HEK293 (cell line): ENCODE results near the gene LY6G5C.
A peak's percentile ranks its signal among the peaks of the same experiment; 100 is the strongest.

ENCODE experiments used
- CTCF ChIA-PET: fragments of 350-600 bp; formaldehyde crosslinking; extraction: SDS; loops from one replicate; lab custom pipeline; 2021; ENCODE audit warnings: antibody characterized with exemption; lab: Yijun Ruan, JAX
- POLR2A ChIA-PET: fragments of 300-600 bp; formaldehyde crosslinking; extraction: SDS; loops from one replicate; lab custom pipeline; 2020; ENCODE audit warnings: antibody characterized with exemption, inconsistent platforms; lab: Yijun Ruan, JAX
- H3K27ac ChIP-seq: fragments of 200-500 bp; sonication (Bioruptor generic); 2 replicates; pipeline ENCODE4 v1.5.1; 2014; ENCODE audit warnings: low read depth, low read length, control low read depth, inconsistent platforms; ENCODE audit errors: extremely low read depth
- H3K36me3 ChIP-seq, 2 experiments: fragments of 200-500 bp in 1 of 2; sonication (Bioruptor generic) in 1 of 2; 1 replicate in 1 of 2; 2 replicates in 1 of 2; pipeline ENCODE4 v1.5.1; 2014 to 2017; ENCODE audit warnings: inconsistent platforms in 2 of 2, low read length in 2 of 2; ENCODE audit not compliant: control insufficient read depth in 2 of 2, insufficient read depth in 1 of 2
- H3K4me1 ChIP-seq: fragments of 200-500 bp; sonication (Bioruptor generic); 2 replicates; pipeline ENCODE4 v1.5.1; 2014; ENCODE audit warnings: mild to moderate bottlenecking, low read length, inconsistent platforms; ENCODE audit not compliant: control insufficient read depth, insufficient read depth
- H3K4me3 ChIP-seq: 2 replicates; pipeline ENCODE4 v1.5.1; 2011; ENCODE audit warnings: low read depth, mild to moderate bottlenecking, control low read depth, low read length, moderate library complexity
- H3K9me3 ChIP-seq: fragments of 200-500 bp; sonication (Bioruptor generic); 2 replicates; pipeline ENCODE4 v1.5.1; 2014; ENCODE audit warnings: low read depth, low read length, inconsistent platforms; ENCODE audit not compliant: control insufficient read depth, insufficient read depth
- BCL11A ChIP-seq: fragments of 450-650 bp; formaldehyde crosslinking; IDR thresholded peaks from 2 replicates; pipeline ENCODE4 v1.5.1; 2016; ENCODE audit warnings: low read depth, missing biosample characterization, missing genetic modification characterization
- BCL11B ChIP-seq: fragments of 450-650 bp; formaldehyde crosslinking; IDR thresholded peaks from 2 replicates; pipeline ENCODE4 v1.5.1; 2016; ENCODE audit warnings: low read depth, missing biosample characterization, missing genetic modification characterization
- HOXA7 ChIP-seq: sonication (generic); formaldehyde crosslinking; IDR thresholded peaks from 2 replicates; pipeline ENCODE4 v1.8.1; 2022; ENCODE audit warnings: missing genetic modification reagents, borderline replicate concordance
- IKZF3 ChIP-seq: fragments of 450-650 bp; IDR thresholded peaks from 2 replicates; pipeline ENCODE4 v1.5.0; 2018; ENCODE audit warnings: missing biosample characterization, mild to moderate bottlenecking, missing genetic modification characterization, moderate library complexity
- KLF1 ChIP-seq: fragments of 450-650 bp; formaldehyde crosslinking; IDR thresholded peaks from 2 replicates; pipeline ENCODE4 v1.5.1; 2016; ENCODE audit warnings: missing biosample characterization, missing genetic modification characterization
- PRDM4 ChIP-seq: fragments of 450-650 bp; formaldehyde crosslinking; IDR thresholded peaks from 2 replicates; pipeline ENCODE4 v1.5.1; 2017; ENCODE audit warnings: missing biosample characterization, missing genetic modification characterization
- ZIC2 ChIP-seq: fragments of 450-650 bp; formaldehyde crosslinking; IDR thresholded peaks from 2 replicates; pipeline ENCODE4 v1.5.1; 2016; ENCODE audit warnings: missing biosample characterization, missing genetic modification characterization
- ZNF138 ChIP-seq: fragments of 450-650 bp; formaldehyde crosslinking; IDR thresholded peaks from 2 replicates; pipeline ENCODE4 v1.5.1; 2016; ENCODE audit warnings: missing biosample characterization, missing genetic modification characterization, borderline replicate concordance
- ZNF214 ChIP-seq: fragments of 450-650 bp; formaldehyde crosslinking; IDR thresholded peaks from 2 replicates; pipeline ENCODE4 v1.5.1; 2017; ENCODE audit warnings: missing biosample characterization, mild to moderate bottlenecking, missing genetic modification characterization, borderline replicate concordance
- ZNF266 ChIP-seq: fragments of 450-650 bp; formaldehyde crosslinking; IDR thresholded peaks from 2 replicates; pipeline ENCODE4 v1.5.1; 2016; ENCODE audit warnings: missing biosample characterization, missing genetic modification characterization, low read depth
- ZNF600 ChIP-seq: fragments of 450-650 bp; formaldehyde crosslinking; IDR thresholded peaks from 2 replicates; pipeline ENCODE4 v1.5.1; 2016; ENCODE audit warnings: missing biosample characterization, missing genetic modification characterization
- ZNF654 ChIP-seq: fragments of 450-650 bp; formaldehyde crosslinking; IDR thresholded peaks from 2 replicates; pipeline ENCODE4 v1.5.1; 2016; ENCODE audit warnings: low read depth, missing biosample characterization, missing genetic modification characterization
- ZNF785 ChIP-seq: fragments of 450-650 bp; formaldehyde crosslinking; IDR thresholded peaks from 2 replicates; pipeline ENCODE4 v1.5.1; 2016; ENCODE audit warnings: missing biosample characterization, missing genetic modification characterization
- TF ChIP-seq, protein P1 (sequence below): fragments of 450-650 bp; formaldehyde crosslinking; IDR thresholded peaks from 2 replicates; pipeline ENCODE4 v1.5.1; 2016; ENCODE audit warnings: missing biosample characterization, missing genetic modification characterization
- TF ChIP-seq, protein P2 (sequence below): fragments of 450-650 bp; formaldehyde crosslinking; IDR thresholded peaks from 2 replicates; pipeline ENCODE4 v1.5.1; 2016; ENCODE audit warnings: missing biosample characterization, missing genetic modification characterization, low read depth
- TF ChIP-seq, protein P3 (sequence below): fragments of 450-650 bp; formaldehyde crosslinking; IDR thresholded peaks from 2 replicates; pipeline ENCODE4 v1.5.1; 2016; ENCODE audit warnings: missing biosample characterization, missing genetic modification characterization

LY6G5C gene

DNA sequence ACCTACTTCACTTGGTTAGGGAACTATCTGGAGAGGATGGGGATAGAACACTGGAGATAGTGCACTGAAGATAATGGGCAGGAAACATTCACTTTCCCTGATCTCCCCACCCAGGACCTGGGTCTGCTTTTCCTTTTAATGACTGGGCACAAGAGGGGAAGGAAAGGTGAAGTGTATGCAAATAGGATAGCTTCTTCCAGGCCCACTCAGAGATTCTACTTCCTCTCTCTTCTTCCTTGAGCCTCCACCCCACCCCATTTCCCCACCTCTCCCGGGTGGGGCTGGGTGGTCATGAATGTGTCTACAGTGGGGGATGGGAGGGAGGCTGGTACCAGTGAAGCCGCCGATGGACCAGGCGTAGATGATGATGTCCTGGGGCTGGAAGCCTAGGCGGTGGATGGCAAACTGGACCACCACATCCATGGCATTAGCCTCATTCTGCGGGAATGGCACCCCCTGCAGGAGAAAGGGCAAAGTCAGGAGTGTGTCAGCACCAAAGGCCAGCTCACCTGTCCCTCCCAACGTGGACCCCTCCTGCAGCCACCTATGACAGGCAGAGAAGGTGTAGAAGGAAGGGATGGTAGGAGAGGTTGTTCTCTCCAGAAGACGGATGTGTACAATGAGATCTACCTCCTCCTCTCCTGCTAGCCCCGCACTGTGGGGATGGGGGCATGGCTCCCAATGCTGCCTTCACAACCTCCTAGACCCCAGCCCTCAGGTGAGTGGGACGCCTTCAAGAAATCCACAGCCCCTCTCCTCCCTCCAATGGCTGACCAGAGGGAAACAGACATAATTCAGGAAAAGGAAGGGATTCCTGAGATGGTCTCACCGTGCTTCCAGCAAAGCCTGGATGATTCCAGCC, 8.6 kb upstream of the LY6G5C start:
- Histone ChIP-seq H3K4me3 (no peak overlapping the region), H3K4me1 (no peaks in the 10 kb centered on the region), H3K9me3 (no peaks in the 10 kb centered on the region), H3K36me3 (peaks cover 0 to 74% of the 10 kb centered on the region in 2 experiments; a peak in 2 of 3 replicates), H3K27ac (no peak overlapping the region)
- CTCF ChIA-PET = interaction anchor here (0.6 to 4.6 kb wide), 17 partner anchors 9 to 209 kb away, joined by 3 to 24 read pairs (median 4); partner anchors contain the start of genes C6orf47, DDAH2, LY6G5B and LY6G5C
- TF ChIP-seq PRDM4 (tag by site-specific recombination) (no peak), KLF1 (tag by site-specific recombination) (peak; percentile 77), ZNF654 (tag by site-specific recombination) (peak; percentile 6; the same call in 1 of the 2 replicates)
- TF ChIP-seq, protein P1, sequence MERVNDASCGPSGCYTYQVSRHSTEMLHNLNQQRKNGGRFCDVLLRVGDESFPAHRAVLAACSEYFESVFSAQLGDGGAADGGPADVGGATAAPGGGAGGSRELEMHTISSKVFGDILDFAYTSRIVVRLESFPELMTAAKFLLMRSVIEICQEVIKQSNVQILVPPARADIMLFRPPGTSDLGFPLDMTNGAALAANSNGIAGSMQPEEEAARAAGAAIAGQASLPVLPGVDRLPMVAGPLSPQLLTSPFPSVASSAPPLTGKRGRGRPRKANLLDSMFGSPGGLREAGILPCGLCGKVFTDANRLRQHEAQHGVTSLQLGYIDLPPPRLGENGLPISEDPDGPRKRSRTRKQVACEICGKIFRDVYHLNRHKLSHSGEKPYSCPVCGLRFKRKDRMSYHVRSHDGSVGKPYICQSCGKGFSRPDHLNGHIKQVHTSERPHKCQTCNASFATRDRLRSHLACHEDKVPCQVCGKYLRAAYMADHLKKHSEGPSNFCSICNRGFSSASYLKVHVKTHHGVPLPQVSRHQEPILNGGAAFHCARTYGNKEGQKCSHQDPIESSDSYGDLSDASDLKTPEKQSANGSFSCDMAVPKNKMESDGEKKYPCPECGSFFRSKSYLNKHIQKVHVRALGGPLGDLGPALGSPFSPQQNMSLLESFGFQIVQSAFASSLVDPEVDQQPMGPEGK (tag by site-specific recombination) = no peak
- TF ChIP-seq, all 188 proteins: peak for 2
- POLR2A ChIA-PET = interaction anchor here (0.6 to 1.4 kb wide), 6 partner anchors 9 to 173 kb away, joined by 3 to 4 read pairs (median 4); partner anchors contain the start of genes CSNK2B, HSPA1A, HSPA1B and HSPA1L

GRCh38 chr6:31687860-31688693, 7.2 kb upstream of the LY6G5C start:
- no peak overlapping the region for H3K27ac ChIP-seq
- CTCF ChIA-PET = interaction anchor here (0.6 to 4.6 kb wide), 5 partner anchors 8 to 82 kb away, joined by 3 to 24 read pairs (median 3); partner anchors contain the start of genes GPANK1 and LY6G5C
- H3K4me1 ChIP-seq = no peaks in the 10 kb centered on the region
- H3K36me3 ChIP-seq = peaks cover 0 to 66% of the 10 kb centered on the region in 2 experiments; a peak in 1 of 3 replicates
- no peaks in the 10 kb centered on the region for H3K9me3 ChIP-seq
- POLR2A ChIA-PET = interaction anchor here (0.5 to 1.4 kb wide), 6 partner anchors 15 to 440 kb away, joined by 3 to 10 read pairs (median 4); partner anchors contain the start of genes ABHD16A, ATF6B and HSPA1B
- no peak overlapping the region for H3K4me3 ChIP-seq
- TF ChIP-seq BCL11B (tag by site-specific recombination) (no peak), HOXA7 (CRISPR knock-in tag) (no peak), ZNF266 (no peak), ZNF214 (tag by site-specific recombination) (no peak), ZNF138 (tag by site-specific recombination) (no peak), ZNF785 (tag by site-specific recombination) (no peak), BCL11A (tag by site-specific recombination) (no peak), ZNF600 (tag by site-specific recombination) (peak; percentile 62), IKZF3 (no peak), ZIC2 (tag by site-specific recombination) (0 out of 2 replicates have a peak, but pooled peaks have one; percentile 13)
- TF ChIP-seq, protein P1 (tag by site-specific recombination) = no peak
- TF ChIP-seq, protein P2, sequence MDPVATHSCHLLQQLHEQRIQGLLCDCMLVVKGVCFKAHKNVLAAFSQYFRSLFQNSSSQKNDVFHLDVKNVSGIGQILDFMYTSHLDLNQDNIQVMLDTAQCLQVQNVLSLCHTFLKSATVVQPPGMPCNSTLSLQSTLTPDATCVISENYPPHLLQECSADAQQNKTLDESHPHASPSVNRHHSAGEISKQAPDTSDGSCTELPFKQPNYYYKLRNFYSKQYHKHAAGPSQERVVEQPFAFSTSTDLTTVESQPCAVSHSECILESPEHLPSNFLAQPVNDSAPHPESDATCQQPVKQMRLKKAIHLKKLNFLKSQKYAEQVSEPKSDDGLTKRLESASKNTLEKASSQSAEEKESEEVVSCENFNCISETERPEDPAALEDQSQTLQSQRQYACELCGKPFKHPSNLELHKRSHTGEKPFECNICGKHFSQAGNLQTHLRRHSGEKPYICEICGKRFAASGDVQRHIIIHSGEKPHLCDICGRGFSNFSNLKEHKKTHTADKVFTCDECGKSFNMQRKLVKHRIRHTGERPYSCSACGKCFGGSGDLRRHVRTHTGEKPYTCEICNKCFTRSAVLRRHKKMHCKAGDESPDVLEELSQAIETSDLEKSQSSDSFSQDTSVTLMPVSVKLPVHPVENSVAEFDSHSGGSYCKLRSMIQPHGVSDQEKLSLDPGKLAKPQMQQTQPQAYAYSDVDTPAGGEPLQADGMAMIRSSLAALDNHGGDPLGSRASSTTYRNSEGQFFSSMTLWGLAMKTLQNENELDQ (tag by site-specific recombination) = no peak
- TF ChIP-seq, protein P3, sequence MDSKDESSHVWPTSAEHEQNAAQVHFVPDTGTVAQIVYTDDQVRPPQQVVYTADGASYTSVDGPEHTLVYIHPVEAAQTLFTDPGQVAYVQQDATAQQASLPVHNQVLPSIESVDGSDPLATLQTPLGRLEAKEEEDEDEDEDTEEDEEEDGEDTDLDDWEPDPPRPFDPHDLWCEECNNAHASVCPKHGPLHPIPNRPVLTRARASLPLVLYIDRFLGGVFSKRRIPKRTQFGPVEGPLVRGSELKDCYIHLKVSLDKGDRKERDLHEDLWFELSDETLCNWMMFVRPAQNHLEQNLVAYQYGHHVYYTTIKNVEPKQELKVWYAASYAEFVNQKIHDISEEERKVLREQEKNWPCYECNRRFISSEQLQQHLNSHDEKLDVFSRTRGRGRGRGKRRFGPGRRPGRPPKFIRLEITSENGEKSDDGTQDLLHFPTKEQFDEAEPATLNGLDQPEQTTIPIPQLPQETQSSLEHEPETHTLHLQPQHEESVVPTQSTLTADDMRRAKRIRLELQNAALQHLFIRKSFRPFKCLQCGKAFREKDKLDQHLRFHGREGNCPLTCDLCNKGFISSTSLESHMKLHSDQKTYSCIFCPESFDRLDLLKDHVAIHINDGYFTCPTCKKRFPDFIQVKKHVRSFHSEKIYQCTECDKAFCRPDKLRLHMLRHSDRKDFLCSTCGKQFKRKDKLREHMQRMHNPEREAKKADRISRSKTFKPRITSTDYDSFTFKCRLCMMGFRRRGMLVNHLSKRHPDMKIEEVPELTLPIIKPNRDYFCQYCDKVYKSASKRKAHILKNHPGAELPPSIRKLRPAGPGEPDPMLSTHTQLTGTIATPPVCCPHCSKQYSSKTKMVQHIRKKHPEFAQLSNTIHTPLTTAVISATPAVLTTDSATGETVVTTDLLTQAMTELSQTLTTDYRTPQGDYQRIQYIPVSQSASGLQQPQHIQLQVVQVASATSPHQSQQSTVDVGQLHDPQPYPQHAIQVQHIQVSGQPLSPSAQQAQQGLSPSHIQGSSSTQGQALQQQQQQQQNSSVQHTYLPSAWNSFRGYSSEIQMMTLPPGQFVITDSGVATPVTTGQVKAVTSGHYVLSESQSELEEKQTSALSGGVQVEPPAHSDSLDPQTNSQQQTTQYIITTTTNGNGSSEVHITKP (tag by site-specific recombination) = peak; percentile 50; the same call in 1 of the 2 replicates
